GM21447 (cell line): ENCODE measurements around the gene C5orf47.
"Not testable (repeated sequence)": the region's sequence is repeated elsewhere in the genome, so short reads cannot be mapped to it uniquely, and the experiment has no call there.

ENCODE experiments used
- ATAC-seq: cut with Tn5 transposase; IDR thresholded peaks from one replicate; pipeline ENCODE4 v1.9.1; 2021; ENCODE audit not compliant: unreplicated experiment

The C5orf47 gene

DNA sequence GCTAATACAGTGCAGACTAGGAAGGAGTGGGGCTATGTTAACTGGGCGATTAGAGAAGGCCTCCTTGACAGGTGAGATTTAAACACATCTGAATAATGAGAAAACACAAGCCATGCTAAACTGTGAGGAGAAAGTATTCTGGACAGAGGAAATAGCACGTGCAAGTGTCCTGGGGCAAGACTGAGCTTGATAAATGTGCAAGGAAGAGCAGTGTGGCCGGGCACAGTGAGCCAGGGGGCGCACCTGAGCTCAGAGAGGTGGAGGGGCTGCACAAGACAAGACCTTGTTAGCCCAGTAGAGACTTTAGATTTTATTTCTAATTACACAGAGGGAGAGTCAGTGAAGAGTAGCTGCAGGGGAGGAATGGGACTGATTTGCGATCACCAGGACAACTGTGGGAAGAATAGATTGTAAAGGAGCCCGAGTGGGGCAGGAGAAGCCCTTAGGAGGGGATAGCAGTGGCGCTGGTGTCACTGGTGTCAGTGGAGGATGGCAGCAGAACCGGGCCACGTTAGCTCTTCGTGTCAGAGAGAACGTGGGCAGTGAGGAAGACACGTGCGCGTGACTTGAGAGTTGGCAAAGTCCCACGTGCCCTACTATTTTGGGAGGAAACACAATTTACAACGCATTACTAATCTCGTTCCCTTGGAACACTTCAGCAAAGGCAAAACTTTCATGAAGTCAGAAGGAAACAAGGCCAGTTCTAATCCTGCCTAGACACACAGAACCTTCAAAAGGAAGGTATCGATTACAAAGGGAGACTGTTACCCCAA is 17.9 kb upstream of the C5orf47 start:
- no peak for ATAC-seq

GRCh38 chr5:173971681-173972345 is 17.2 kb upstream of the C5orf47 start:
- no peak for ATAC-seq

GRCh38 chr5:173972607-173972924 is 16.4 kb upstream of the C5orf47 start:
- no peak for ATAC-seq

DNA sequence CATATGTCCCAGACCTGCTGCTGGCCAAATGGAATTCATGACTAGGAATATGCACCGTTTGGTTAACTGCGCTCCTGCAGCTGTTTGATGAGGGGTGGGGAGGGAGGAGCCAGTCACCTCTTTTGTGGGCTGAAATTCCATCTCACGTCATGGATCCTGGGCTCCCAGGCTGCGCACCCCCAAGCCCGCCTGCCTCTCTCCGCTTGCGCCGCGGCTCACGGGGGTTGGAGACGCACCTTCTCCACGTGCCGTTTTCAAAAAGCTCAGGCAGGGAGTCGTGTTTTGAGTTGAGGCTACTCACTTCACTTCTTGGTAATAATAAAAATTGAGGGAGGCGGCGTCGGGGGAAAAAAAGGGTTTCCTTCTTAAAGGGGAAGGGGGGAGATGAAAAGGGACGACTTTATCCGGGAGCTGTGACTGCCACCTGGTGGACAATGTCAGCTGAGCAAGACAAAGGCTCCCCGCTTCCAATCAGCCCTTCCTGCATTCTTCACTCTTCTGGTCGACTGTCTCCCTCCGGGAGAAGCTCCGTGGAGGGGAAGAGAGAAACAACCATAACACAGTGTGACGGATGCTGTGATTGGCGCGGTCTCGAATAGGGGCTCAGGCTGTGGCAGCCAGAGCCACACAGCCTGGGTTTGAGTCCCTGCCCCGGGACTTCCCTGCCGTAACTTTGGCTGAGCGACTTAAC is 15.9 kb upstream of the C5orf47 start:
- ATAC-seq, result peak; percentile 84

DNA sequence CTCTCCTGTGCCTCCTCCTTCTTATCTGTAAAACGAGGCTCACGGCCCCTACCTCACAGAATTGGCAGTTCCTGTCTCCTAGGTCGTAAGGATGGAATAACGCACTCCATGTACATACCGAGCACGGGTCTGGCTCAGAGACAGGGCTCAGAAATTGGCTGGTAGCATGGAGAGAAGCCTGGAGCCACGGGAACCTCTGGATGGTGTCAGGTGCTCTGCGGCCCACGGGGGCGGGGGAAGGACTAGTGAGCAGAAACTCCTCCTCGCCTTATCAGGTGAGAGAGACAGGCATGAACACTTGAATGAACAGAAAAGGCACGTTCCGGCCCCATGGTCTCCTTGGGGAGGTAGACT is 15.4 kb upstream of the C5orf47 start:
- ATAC-seq, result peak; percentile 17

DNA sequence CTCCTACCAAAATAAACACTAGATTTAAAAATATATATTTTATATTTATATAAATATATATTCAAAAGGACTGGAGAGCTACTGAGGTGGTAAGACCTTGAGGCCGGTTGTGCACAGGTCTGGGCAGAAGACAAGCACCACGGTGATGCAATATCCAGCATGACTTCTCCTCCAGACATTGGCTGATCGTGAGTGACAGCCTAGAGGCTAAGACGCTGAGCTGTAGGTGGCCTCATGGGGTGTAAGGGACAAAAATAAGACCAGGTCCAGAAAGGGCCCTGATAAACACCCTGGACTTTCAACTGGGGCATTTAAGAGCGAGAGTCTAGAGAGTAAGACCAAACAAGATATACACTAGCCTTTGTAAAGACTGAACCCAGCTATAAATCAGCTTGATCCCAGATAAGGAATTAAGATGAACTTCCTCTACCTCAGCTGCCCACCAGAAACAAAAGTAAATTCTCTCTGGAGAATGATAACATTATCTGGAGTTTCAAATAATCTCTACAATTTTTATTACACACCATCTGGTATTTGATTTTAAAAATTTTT is 14.2 kb upstream of the C5orf47 start:
- no peak for ATAC-seq

DNA sequence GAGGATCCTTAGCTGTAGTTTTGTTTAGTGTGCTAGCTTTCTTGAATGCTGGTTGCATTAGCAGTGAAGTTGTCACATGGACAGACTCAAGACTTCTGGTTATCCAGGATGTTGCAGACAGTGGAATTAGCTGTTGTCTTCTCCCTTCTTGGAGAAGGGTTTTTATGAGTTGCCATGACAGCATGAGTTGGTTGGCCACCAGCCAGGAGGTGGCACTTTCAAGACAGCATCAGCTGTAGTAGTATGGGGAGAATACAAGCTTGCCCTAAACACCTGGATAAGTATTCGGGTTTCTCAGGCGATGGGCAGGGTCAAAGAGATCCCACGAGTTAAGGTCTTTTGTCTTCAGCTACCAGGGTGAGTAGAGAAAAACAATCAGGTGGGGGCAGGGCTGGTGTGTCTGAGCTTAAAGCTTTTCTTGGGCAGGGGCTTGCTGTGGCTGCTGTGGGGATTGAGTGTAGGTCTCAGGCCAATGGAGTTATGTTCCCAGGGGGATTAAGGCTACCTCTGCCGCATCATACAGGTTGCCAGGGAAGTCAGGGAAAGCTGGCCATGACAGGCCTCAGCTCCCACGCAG is 7.7 kb upstream of the C5orf47 start:
- ATAC-seq, result no peak

GRCh38 chr5:173984218-173984617 is 4.8 kb upstream of the C5orf47 start:
- no peak for ATAC-seq

DNA sequence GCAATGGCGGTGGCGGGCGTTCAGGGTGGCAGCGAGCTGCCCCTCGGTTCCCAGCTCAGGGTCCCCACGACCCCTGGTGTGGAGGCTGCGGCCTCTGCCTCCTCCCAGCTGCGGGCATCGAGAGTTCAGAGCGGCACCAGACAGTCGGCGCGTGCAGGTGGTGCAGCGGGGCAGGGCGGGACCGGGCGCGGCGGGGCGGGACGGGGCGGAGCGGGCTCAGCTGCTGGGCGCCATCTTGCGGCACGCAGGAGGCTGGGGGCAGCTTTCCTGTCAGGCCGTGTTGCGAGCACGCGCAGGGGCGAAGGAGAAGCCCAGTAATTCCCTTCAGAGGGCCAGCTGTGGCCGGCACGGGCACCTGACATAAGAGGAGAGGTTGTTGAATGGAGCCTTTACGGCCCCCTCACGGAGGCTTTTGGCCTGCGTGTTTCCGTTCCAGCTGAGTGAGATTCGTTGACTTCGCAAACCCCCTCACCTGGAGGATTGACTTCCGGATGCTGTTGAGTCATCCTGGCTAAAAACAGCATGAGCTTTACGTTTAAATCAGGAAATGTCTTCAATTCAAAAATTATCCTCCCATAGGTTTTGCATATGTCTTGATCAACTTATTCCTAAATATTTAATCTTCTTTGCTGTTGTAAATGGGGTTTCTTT is 587 bp downstream of the C5orf47 start:
- ATAC-seq, result no peak

DNA sequence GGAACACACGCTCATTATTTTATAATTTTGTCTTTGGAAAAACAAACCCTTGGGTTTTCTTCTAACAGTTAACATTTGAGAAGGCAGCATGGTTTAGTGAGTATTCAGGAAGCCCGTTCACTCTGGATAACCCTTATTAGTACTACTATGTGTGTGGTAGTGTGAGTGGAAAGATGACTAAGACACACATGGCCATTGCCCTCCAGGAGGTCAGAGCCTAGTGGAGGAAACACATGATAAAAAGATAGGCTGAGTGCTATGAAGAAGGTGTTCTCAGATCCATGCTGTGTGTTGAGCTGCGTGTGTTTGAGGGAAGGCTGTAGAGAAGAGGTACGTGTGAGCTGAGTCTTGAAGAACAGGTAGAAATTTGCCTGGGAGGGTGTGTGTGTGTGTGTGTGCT is 8.4 kb downstream of the C5orf47 start:
- no peak for ATAC-seq

DNA sequence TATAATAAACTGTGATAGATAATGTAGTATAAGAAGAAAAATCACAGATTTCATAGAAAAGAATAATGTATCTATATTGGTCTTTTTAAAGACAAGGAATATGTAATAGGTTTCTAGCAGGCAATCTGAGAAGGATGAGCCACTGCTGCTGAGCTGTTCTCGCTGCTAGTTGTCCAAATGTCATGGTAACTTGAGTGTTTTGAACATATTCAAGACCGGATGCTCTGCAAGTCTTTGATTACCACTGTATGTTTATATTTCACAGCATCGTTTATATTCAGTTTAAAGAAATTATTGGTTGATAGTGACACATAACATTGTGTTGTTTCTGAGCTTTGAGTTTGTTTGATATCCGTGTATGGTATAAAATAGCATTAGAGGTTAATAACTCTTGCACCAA is 9.6 kb downstream of the C5orf47 start:
- no peak for ATAC-seq

DNA sequence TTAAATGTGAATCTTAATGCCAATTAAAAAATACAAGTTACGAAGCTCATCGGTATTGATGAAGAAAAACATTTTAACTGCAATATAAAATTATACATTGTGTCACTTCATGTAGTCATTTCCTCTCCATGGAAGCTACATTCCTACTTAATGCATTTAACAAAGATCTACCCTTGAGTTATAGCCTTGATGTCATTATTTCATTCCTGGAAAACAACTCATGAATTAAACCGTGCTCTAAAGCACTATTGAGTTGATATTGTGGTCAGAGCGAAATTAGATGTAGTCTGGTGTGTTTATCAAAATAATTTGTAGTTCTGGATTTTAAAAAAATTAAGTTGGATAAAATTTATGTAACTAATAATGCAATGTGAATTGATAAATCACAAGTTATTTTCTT is 11.1 kb downstream of the C5orf47 start:
- ATAC-seq, result no peak

GRCh38 chr5:174003795-174004194 is 14.8 kb downstream of the C5orf47 start:
- no peak for ATAC-seq

DNA sequence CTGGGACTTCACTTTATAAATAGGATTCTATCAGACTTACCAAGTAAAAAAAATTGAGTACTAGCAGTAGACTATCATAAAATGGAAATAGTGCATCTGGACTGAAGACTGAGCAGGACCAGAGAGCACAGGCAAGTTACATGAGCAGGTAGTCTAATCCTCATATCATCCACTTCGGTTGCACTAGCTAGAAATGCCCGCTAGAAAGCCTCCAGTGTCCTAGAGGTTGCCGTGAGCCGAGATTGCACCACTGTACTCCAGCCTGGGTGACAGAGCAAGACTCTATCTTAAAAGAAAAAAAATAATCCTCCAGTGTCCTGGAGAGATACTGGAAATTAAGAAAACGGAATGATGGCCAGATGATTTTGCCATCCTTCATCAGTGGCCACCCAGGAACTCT is 20.0 kb downstream of the C5orf47 start:
- no peak for ATAC-seq

DNA sequence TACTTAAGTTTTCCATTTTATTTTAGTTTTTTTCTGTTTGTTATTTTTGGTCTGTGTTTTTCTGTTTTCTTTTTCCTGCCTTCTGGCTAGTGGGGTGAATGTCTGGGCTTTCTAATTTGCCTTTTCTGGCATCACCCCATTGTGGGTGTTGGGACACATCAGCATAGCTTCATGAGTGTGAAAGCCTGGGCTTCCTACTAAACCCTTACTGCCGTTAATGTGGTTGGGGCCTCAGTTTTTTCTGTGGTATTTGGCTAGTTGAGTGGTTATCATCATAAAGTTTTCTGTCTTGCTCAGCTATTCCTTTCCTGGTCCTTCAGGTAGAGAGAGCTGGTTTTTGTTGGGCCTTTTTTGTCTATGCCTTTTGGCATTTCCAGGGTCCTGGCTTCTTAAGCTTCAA is 21.4 kb downstream of the C5orf47 start:
- ATAC-seq, result no peak

DNA sequence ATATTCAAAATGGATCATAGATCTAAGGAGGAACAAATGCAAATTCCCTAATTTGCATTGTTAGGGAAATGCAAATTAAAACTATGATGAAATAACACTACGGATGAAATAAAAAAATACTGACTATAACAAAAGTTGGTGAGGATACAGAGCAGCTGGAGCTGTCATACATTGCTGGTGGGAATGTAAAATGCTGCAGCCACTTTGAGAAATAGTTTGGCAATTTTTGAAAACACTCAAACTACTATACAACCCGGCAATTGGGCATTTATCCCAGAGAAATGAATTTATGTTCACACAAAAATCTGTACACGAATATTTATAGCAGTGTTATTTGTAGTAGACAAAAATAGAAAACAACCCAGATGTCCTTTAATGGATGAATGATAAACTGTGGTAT is 22.5 kb downstream of the C5orf47 start:
- no peak for ATAC-seq

GRCh38 chr5:174020069-174020927 is 31.3 kb downstream of the C5orf47 start:
- not testable (repeated sequence) for ATAC-seq

DNA sequence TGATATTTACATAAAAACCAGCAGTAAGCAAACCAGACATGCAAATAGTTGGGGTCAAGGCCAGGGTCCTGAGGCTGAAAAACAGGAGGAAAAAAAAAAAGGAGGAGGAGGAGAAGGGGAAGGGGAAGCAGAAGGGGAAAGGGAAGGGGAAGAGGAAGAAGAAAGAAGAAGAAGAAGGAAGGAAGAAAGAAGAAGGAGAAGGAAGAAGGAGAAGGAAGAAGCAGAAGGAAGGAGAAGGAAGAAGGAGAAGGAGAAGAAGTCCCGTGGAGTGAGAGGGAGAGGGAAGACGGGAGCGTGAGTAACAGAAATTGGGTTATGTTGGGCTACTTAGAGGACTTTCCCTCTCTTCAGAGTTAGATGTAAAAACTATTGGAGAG is 31.9 kb downstream of the C5orf47 start:
- ATAC-seq, result no peak

DNA sequence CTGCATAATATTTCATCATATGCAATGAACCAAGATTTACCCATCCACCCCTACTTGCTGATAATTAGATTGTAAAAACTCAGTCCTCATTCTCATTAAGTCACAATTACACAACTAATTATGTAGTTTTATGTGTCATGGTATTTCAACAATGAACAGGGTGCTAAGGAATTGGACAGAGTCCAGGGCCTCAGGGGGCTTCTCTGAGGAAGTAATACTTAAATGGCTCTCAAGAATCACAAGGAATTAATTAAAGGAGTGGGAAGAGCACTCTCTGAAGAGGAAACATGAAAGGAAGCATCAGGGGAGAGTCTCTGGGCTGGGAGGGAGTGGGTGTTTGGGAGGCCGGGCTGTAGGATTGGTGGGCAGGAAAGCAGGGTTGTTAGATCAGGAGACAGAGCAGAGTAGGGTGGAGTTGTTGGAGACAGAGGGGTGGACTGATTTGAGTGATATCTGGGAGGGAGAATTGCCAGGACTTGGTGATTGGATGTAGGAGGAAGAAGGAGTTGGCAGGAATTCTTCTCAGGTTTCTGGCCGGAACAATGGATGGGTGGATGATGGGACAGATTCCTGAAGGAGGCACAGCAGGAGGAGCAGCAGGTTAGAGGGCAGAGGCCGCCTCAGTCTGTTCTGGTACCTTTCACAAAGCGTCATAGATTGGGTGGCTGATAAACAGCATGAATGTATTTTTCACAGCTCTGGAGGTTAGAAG is 33.6 kb downstream of the C5orf47 start:
- no peak for ATAC-seq

DNA sequence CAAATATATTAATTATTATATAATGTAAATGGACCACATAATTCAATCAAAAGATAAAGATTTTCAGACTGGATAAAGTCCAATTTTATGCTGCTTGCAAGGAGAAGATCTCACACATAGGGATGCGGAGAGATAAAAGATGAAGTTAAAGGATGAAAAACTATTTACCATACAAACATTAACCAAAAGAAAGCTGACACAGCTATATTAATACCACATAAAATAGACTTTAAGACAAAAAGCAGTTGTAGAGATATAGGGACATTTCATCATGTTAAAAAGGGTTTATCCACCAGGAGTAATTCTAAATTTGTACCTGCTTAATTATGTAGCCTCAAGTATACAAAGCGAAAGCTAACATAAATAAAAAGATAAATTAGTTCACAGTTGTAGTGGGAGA is 41.3 kb downstream of the C5orf47 start:
- no peak for ATAC-seq
